ENCODE measurements around the gene FAN1. TPM values are rescaled to one million over a fixed set of nuclear protein-coding genes. Genes with fewer than 3 reads are reported as not detected.

Gene FAN1
- total and polyA plus RNA-seq, 2 donors (not counting 3 experiments of a cell fraction or from before 2014, with no cell fraction given) = 4.3 to 11.7 TPM

- ChIA-PET CTCF (interaction anchor here (4.0 kb wide), 1 partner anchor 197 kb away, joined by 30 read pairs; no protein-coding TSS in a partner anchor), POLR2A (no interaction called here)
- Histone ChIP-seq H3K79me2 (ENCODE audit: control insufficient read depth, insufficient read depth, low read length) (no peaks in the 10 kb centered on the region), H3K4me1 (ENCODE audit: control insufficient read depth, extremely low read depth, insufficient read depth, low read length) (no peaks in the 10 kb centered on the region), H3K27ac (ENCODE audit: insufficient read depth, low read depth, low read length) (no peak overlapping the region), H3K9me3 (replicated peaks; ENCODE audit: control insufficient read depth, insufficient read depth, low read length) (no peaks in the 10 kb centered on the region), H3K27me3 (ENCODE audit: control insufficient read depth in 2 of 2, insufficient read depth in 2 of 2, low read length in 2 of 2) (no peaks in the 10 kb centered on the region), H3K9ac (replicated peaks; ENCODE audit: extremely low read depth, insufficient read depth, low read length) (no peak overlapping the region), H3K9me1 (replicated peaks; ENCODE audit: control insufficient read depth, extremely low read depth, insufficient read depth, low read length) (no peaks in the 10 kb centered on the region), H3K4me2 (ENCODE audit: insufficient read depth, low read length) (no peak overlapping the region), H4K20me1 (replicated peaks; ENCODE audit: control insufficient read depth, extremely low read depth, insufficient read depth, low read length) (no peaks in the 10 kb centered on the region), H3K36me3 (ENCODE audit: control insufficient read depth in 2 of 2, extremely low read depth in 1 of 2, insufficient read depth in 2 of 2, low read length in 2 of 2) (peaks cover 2 to 5% of the 10 kb centered on the region in 2 experiments), H3K4me3 (replicated peaks in 1 of 3; ENCODE audit: insufficient read depth in 1 of 3, low read depth in 1 of 3, low read length in 3 of 3) (no peak overlapping the region), H2AFZ (ENCODE audit: low read depth, low read length) (no peak overlapping the region)
- DNase-seq (ENCODE audit: low read depth, low spot score) = no peak
- BruUV-seq (replicated peaks) = no TSS peak
- no peak for FAIRE-seq
- dilution Hi-C loops (cut with MboI; ENCODE audit: extremely low pct_ligation_motif_present, low sequenced_read_pairs) (no loop called here), intact Hi-C loops (cut with micrococcal nuclease) (no loop called here)
- TF ChIP-seq POLR2AphosphoS5 (IDR thresholded peaks at IDR 0.05; ENCODE audit: insufficient read depth, low read depth, low read length) = no peak
- no peak for TF ChIP-seq POLR2A (IDR thresholded peaks at IDR 0.05; ENCODE audit: low read depth, low read length)
- TF ChIP-seq JUN (IDR thresholded peaks at IDR 0.05; ENCODE audit: borderline replicate concordance, insufficient read depth, insufficient read length, low read depth) = no peak
- TF ChIP-seq FOS (IDR thresholded peaks at IDR 0.05; ENCODE audit: borderline replicate concordance, insufficient read depth, low read length) = no peak
- no peak for TF ChIP-seq GATA2 (IDR thresholded peaks at IDR 0.05; ENCODE audit: insufficient read depth, insufficient read length, low read depth, low read length)
- no peak for TF ChIP-seq EZH2 (IDR thresholded peaks at IDR 0.05; ENCODE audit: borderline replicate concordance, low read depth, low read length, severe bottlenecking)
- TF ChIP-seq CTCF (IDR thresholded peaks at IDR 0.05; ENCODE audit: extremely low read depth in 1 of 2, insufficient read depth in 1 of 2, low read depth in 1 of 2, low read length in 2 of 2) = no peak
- no peak for TF ChIP-seq MYC (IDR thresholded peaks at IDR 0.05; ENCODE audit: low read depth, low read length)
- TF ChIP-seq, protein P1, sequence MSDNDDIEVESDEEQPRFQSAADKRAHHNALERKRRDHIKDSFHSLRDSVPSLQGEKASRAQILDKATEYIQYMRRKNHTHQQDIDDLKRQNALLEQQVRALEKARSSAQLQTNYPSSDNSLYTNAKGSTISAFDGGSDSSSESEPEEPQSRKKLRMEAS (IDR thresholded peaks at IDR 0.05; ENCODE audit: insufficient read depth, insufficient read length) = no peak
Observed at GRCh38 chr15:30933293-30933692, 29.6 kb downstream of the FAN1 start.
